K562 (cell line): ENCODE data around the gene CRYBG2. TPM values are rescaled to one million over a fixed set of nuclear protein-coding genes. Genes with fewer than 3 reads are reported as not detected.

Source experiments
- BCL6 ChIP-seq: fragments of 250-450 bp; sonication (Bioruptor Pico); IDR thresholded peaks from 2 replicates; pipeline ENCODE4 v1.4.0; 2020
- ELF4 ChIP-seq: fragments of 450-650 bp; formaldehyde crosslinking; IDR thresholded peaks from 2 replicates; pipeline ENCODE4 v1.4.0; 2022; ENCODE audit warnings: missing genetic modification characterization
- HEY1 ChIP-seq: fragments of 250-450 bp; sonication (Bioruptor Pico); IDR thresholded peaks from 2 replicates; pipeline ENCODE4 v1.5.0; 2020; ENCODE audit warnings: mild to moderate bottlenecking, moderate library complexity, borderline replicate concordance
- HMG20B ChIP-seq: fragments of 250-450 bp; sonication (Bioruptor Pico); IDR thresholded peaks from 2 replicates; pipeline ENCODE4 v1.5.0; 2021; ENCODE audit warnings: mild to moderate bottlenecking
- JUNB ChIP-seq: fragments of 450-650 bp; formaldehyde crosslinking; conservative IDR thresholded peaks from 2 replicates; pipeline ENCODE4 v1.4.0; 2020; ENCODE audit warnings: mild to moderate bottlenecking
- LCOR ChIP-seq: sonication (generic); formaldehyde crosslinking; IDR thresholded peaks from 2 replicates; pipeline ENCODE4 v1.8.0; 2022; ENCODE audit warnings: mild to moderate bottlenecking, missing genetic modification reagents
- MAFG ChIP-seq: fragments of 450-650 bp; conservative IDR thresholded peaks from 2 replicates; pipeline ENCODE4 v1.6.1; 2016; ENCODE audit warnings: missing genetic modification characterization, missing compliant biosample characterization
- MIER1 ChIP-seq: fragments of 450-650 bp; IDR thresholded peaks from 2 replicates; pipeline ENCODE4 v1.6.1; 2016; ENCODE audit warnings: antibody characterized with exemption, mild to moderate bottlenecking, low read depth
- POLR3G ChIP-seq: IDR thresholded peaks from 2 replicates; pipeline ENCODE4 v1.6.1; 2011; ENCODE audit not compliant: insufficient read length, insufficient replicate concordance; ENCODE audit errors: extremely low read depth
- TAF15 ChIP-seq: fragments of 200-400 bp; formaldehyde crosslinking; IDR thresholded peaks from 2 replicates; pipeline ENCODE4 v1.6.1; 2017; ENCODE audit warnings: mild to moderate bottlenecking, low read depth, low read length, moderate library complexity
- TEAD1 ChIP-seq, 2 experiments: fragments of 450-650 bp in 1 of 2; sonication (generic) in 1 of 2; formaldehyde crosslinking; IDR thresholded peaks; 2 replicates each; pipeline versions ENCODE4 v1.4.0 to v1.8.0; 2020 to 2022; ENCODE audit warnings: mild to moderate bottlenecking in 2 of 2, missing genetic modification reagents in 1 of 2
- ZKSCAN1 ChIP-seq: fragments of 150-350 bp; IDR thresholded peaks from 2 replicates; pipeline ENCODE4 v1.6.1; 2016; ENCODE audit warnings: low read depth, low read length
- ZNF23 ChIP-seq: fragments of 250-450 bp; sonication (Bioruptor Pico); IDR thresholded peaks from 2 replicates; pipeline ENCODE4 v1.4.0; 2020; ENCODE audit warnings: mild to moderate bottlenecking
- ZNF253 ChIP-seq: fragments of 250-450 bp; sonication (Bioruptor Pico); conservative IDR thresholded peaks from 2 replicates; pipeline ENCODE4 v1.6.1; 2021; ENCODE audit warnings: mild to moderate bottlenecking
- ZNF785 ChIP-seq: fragments of 250-450 bp; sonication (Bioruptor Pico); IDR thresholded peaks from 2 replicates; pipeline ENCODE4 v1.4.0; 2020; ENCODE audit warnings: mild to moderate bottlenecking
- polyA plus RNA-seq, 8 experiments: library from polyadenylated mRNA; depleted of rRNA in 4 of 8; stranded (reverse) in 5 of 8; unstranded in 3 of 8; fragments of >200 nt; fragmentation: Nextera tagmentation in 2 of 8; fragmentation: Illumina TruSeq in 1 of 8; extraction: Ambion mirVana in 2 of 8; extraction: Trizol in 1 of 8; gene quantifications; 2 replicates each; pipeline versions ENCODE4 v1.2.1 to v1.2.3, GENCODE V29; 2011 to 2014; ENCODE audit warnings: inconsistent platforms in 1 of 8, missing spikeins in 1 of 8
- total RNA-seq, 7 experiments: library from RNA; depleted of rRNA in 6 of 7; stranded (reverse); fragments of >200 nt in 6 of 7; fragmentation: Illumina TruSeq in 2 of 7; extraction: Trizol in 2 of 7; gene quantifications; 2 replicates each; pipeline versions ENCODE4 v1.2.1 to v1.2.3, GENCODE V29; 2011 to 2021; ENCODE audit warnings: low replicate concordance in 1 of 7
- TF ChIP-seq, protein P1 (sequence below), 3 experiments: IDR thresholded peaks in 2 of 3; conservative IDR thresholded peaks in 1 of 3; 2 replicates each; pipeline ENCODE4 v1.5.1; 2011 to 2012; ENCODE audit warnings: low read length in 3 of 3, mild to moderate bottlenecking in 3 of 3, control low read depth in 2 of 3, improper control_type of control experiment in 1 of 3, inconsistent platforms in 1 of 3, low read depth in 1 of 3, mixed read lengths in 1 of 3, moderate library complexity in 1 of 3; ENCODE audit not compliant: insufficient read depth in 2 of 3
- TF ChIP-seq, protein P2 (sequence below): fragments of 200-800 bp; sonication (Bioruptor generic); IDR thresholded peaks from 2 replicates; pipeline ENCODE4 v1.6.1; 2017; ENCODE audit warnings: missing genetic modification characterization, missing compliant biosample characterization
- TF ChIP-seq, protein P3 (sequence below), 2 experiments: fragments of 450-650 bp; conservative IDR thresholded peaks; 2 replicates each; pipeline ENCODE4 v1.6.1; 2017; ENCODE audit warnings: mild to moderate bottlenecking in 2 of 2, moderate library complexity in 2 of 2
- TF ChIP-seq, protein P4 (sequence below): sonication (generic); formaldehyde crosslinking; IDR thresholded peaks from 2 replicates; pipeline ENCODE4 v1.8.0; 2022; ENCODE audit warnings: mild to moderate bottlenecking, missing genetic modification reagents, borderline replicate concordance

Gene CRYBG2
- total and polyA plus RNA-seq, 9 of the 15 experiments (the other 6 are each of a cell fraction or from before 2014, with no cell fraction given), result 0.39 to 8.5 (median 3.7) TPM

DNA sequence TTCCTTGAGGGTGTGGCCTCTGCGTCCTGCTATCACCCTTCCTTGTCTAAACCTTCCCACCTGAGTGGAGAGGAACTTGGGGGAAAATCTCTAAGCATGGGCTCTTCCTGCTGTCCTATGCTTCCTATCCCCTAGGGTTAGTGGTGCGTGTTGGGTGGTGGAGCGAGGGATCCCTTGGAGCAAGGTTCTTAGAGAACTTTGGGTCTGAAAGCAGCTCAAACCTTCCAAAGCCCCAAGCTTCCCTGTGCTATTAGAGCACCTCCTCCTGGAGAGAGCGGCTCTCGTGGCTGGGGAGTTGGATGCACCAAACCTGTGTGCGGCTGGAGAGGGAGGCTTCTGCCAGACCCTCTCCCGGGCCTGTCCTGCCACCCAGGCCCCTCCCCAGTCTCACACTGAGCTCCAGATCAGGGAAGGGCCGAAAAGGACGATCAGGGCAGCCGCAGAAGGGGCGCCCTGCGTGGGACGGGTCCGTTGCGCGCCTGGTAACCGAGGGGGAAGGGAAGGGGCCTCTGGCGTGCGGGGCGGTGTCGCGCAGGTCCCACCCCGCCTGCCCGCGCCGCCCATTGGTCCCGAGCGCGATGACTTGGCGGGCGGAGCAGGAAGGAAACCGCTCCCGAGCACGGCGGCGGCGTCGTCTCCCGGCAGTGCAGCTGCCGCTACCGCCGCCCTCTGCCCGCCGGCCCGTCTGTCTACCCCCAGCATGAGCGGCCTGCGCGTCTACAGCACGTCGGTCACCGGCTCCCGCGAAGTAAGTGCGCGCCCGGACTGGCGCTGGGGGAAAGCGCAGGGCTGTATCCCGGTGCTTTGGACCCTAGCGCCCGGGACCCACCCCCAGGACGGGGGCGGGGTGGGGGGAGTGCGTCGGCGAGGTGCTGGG lies 74.2 kb downstream of the CRYBG2 start, which contains the start of gene SH3BGRL3 (continued):
- TF ChIP-seq, protein P1, sequence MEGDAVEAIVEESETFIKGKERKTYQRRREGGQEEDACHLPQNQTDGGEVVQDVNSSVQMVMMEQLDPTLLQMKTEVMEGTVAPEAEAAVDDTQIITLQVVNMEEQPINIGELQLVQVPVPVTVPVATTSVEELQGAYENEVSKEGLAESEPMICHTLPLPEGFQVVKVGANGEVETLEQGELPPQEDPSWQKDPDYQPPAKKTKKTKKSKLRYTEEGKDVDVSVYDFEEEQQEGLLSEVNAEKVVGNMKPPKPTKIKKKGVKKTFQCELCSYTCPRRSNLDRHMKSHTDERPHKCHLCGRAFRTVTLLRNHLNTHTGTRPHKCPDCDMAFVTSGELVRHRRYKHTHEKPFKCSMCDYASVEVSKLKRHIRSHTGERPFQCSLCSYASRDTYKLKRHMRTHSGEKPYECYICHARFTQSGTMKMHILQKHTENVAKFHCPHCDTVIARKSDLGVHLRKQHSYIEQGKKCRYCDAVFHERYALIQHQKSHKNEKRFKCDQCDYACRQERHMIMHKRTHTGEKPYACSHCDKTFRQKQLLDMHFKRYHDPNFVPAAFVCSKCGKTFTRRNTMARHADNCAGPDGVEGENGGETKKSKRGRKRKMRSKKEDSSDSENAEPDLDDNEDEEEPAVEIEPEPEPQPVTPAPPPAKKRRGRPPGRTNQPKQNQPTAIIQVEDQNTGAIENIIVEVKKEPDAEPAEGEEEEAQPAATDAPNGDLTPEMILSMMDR (IDR thresholded peaks at IDR 0.05 in 2 of 3, conservative IDR thresholded peaks at IDR 0.05 in 1 of 3; ENCODE audit: insufficient read depth in 2 of 3, low read depth in 1 of 3, low read length in 3 of 3), result peak; percentile 66 to 83 (median 69)
- TF ChIP-seq, protein P2, sequence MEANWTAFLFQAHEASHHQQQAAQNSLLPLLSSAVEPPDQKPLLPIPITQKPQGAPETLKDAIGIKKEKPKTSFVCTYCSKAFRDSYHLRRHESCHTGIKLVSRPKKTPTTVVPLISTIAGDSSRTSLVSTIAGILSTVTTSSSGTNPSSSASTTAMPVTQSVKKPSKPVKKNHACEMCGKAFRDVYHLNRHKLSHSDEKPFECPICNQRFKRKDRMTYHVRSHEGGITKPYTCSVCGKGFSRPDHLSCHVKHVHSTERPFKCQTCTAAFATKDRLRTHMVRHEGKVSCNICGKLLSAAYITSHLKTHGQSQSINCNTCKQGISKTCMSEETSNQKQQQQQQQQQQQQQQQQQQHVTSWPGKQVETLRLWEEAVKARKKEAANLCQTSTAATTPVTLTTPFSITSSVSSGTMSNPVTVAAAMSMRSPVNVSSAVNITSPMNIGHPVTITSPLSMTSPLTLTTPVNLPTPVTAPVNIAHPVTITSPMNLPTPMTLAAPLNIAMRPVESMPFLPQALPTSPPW (CRISPR knock-in tag), result peak; percentile 78
- no peak; the same call in none of the 2 replicates for TF ChIP-seq ELF4
- TF ChIP-seq TAF15, result no peak
- no peak for TF ChIP-seq MIER1
- TF ChIP-seq POLR3G, result no peak
- no peak; the same call in 1 of the 2 replicates for TF ChIP-seq ZNF253 (CRISPR knock-in tag)
- peak in 1 of 2 experiments; percentile 72; a peak in 2 of 4 replicates for TF ChIP-seq TEAD1 (CRISPR knock-in tag; IDR thresholded peaks at IDR 0.05)
- no peak for TF ChIP-seq MAFG (tag)
- TF ChIP-seq HMG20B (CRISPR knock-in tag), result 0 out of 2 replicates have a peak, but pooled peaks have one; percentile 63
- TF ChIP-seq ZNF23, result no peak
- peak; percentile 61 for TF ChIP-seq BCL6 (CRISPR knock-in tag)
- peak; percentile 82 for TF ChIP-seq ZNF785 (CRISPR knock-in tag)
- peak; percentile 34; the same call in 1 of the 2 replicates for TF ChIP-seq LCOR
- no peak for TF ChIP-seq ZKSCAN1
- TF ChIP-seq, protein P3, sequence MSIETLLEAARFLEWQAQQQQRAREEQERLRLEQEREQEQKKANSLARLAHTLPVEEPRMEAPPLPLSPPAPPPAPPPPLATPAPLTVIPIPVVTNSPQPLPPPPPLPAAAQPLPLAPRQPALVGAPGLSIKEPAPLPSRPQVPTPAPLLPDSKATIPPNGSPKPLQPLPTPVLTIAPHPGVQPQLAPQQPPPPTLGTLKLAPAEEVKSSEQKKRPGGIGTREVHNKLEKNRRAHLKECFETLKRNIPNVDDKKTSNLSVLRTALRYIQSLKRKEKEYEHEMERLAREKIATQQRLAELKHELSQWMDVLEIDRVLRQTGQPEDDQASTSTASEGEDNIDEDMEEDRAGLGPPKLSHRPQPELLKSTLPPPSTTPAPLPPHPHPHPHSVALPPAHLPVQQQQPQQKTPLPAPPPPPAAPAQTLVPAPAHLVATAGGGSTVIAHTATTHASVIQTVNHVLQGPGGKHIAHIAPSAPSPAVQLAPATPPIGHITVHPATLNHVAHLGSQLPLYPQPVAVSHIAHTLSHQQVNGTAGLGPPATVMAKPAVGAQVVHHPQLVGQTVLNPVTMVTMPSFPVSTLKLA (conservative IDR thresholded peaks at IDR 0.05), result peak; percentile 65 to 87; a peak in 3 of 4 replicates
- TF ChIP-seq, protein P4, sequence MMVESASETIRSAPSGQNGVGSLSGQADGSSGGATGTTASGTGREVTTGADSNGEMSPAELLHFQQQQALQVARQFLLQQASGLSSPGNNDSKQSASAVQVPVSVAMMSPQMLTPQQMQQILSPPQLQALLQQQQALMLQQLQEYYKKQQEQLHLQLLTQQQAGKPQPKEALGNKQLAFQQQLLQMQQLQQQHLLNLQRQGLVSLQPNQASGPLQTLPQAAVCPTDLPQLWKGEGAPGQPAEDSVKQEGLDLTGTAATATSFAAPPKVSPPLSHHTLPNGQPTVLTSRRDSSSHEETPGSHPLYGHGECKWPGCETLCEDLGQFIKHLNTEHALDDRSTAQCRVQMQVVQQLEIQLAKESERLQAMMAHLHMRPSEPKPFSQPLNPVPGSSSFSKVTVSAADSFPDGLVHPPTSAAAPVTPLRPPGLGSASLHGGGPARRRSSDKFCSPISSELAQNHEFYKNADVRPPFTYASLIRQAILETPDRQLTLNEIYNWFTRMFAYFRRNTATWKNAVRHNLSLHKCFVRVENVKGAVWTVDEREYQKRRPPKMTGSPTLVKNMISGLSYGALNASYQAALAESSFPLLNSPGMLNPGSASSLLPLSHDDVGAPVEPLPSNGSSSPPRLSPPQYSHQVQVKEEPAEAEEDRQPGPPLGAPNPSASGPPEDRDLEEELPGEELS (CRISPR knock-in tag), result no peak
- no peak for TF ChIP-seq JUNB (CRISPR knock-in tag)
- 0 out of 2 replicates have a peak, but pooled peaks have one; percentile 36 for TF ChIP-seq HEY1 (CRISPR knock-in tag)
